ENCODE results near the gene ABCG8. TPM values are rescaled to one million over a fixed set of nuclear protein-coding genes. Genes with fewer than 3 reads are reported as not detected.

Gene ABCG8
- total and polyA plus RNA-seq, 2 donors (not counting 3 experiments of a cell fraction or from before 2014, with no cell fraction given), result not detected

DNA sequence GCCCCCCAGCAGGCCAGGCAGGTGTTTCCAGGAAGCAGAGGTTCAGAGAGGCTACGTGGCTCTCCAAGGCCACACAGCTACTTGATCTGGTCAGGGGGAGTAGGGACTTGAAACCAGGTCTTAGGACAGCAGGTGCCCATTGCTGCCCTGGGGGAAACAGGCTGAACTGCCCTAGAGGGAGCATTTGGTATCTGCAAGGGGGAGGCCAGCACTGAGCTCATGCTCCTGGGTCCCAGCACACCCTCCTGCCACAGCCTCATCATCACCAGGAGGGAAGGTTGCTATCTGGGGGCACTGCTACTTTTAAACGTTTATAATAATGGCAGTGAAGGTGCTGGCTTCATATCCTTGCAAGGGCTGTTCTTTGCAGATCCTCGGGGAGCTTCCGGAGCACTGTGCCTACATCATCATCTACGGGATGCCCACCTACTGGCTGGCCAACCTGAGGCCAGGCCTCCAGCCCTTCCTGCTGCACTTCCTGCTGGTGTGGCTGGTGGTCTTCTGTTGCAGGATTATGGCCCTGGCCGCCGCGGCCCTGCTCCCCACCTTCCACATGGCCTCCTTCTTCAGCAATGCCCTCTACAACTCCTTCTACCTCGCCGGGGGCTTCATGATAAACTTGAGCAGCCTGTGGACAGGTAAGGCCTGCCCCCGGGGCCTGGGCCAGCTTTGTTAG is 36.1 kb downstream of the ABCG8 start:
- ChIA-PET CTCF (interaction anchor here (0.7 kb wide), 1 partner anchor 270 kb away, joined by 3 read pairs; no protein-coding TSS in a partner anchor), POLR2A (no interaction called here)
- DNase-seq (ENCODE audit: low read depth, low spot score) (no peak), FAIRE-seq (no peak)
- no peak overlapping the region for H2AFZ ChIP-seq (ENCODE audit: low read depth, low read length)
- BruUV-seq (replicated peaks), result no TSS peak
- no peaks in the 10 kb centered on the region for H4K20me1 ChIP-seq (replicated peaks; ENCODE audit: control insufficient read depth, extremely low read depth, insufficient read depth, low read length)
- intact Hi-C loops (cut with micrococcal nuclease), result loop anchor here (10.0 kb wide), 1 partner anchor 1080 kb away; no protein-coding TSS in a partner anchor
- no peaks in the 10 kb centered on the region for H3K36me3 ChIP-seq (ENCODE audit: control insufficient read depth in 2 of 2, extremely low read depth in 1 of 2, insufficient read depth in 2 of 2, low read length in 2 of 2)
- TF ChIP-seq, protein P1, sequence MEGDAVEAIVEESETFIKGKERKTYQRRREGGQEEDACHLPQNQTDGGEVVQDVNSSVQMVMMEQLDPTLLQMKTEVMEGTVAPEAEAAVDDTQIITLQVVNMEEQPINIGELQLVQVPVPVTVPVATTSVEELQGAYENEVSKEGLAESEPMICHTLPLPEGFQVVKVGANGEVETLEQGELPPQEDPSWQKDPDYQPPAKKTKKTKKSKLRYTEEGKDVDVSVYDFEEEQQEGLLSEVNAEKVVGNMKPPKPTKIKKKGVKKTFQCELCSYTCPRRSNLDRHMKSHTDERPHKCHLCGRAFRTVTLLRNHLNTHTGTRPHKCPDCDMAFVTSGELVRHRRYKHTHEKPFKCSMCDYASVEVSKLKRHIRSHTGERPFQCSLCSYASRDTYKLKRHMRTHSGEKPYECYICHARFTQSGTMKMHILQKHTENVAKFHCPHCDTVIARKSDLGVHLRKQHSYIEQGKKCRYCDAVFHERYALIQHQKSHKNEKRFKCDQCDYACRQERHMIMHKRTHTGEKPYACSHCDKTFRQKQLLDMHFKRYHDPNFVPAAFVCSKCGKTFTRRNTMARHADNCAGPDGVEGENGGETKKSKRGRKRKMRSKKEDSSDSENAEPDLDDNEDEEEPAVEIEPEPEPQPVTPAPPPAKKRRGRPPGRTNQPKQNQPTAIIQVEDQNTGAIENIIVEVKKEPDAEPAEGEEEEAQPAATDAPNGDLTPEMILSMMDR (IDR thresholded peaks at IDR 0.05; ENCODE audit: extremely low read depth in 1 of 2, insufficient read depth in 1 of 2, low read depth in 1 of 2, low read length in 2 of 2), result no peak
- TF ChIP-seq POLR2AphosphoS5 (IDR thresholded peaks at IDR 0.05; ENCODE audit: insufficient read depth, low read depth, low read length) (no peak), FOS (IDR thresholded peaks at IDR 0.05; ENCODE audit: borderline replicate concordance, insufficient read depth, low read length) (no peak), POLR2A (IDR thresholded peaks at IDR 0.05; ENCODE audit: low read depth, low read length) (no peak), EZH2 (IDR thresholded peaks at IDR 0.05; ENCODE audit: borderline replicate concordance, low read depth, low read length, severe bottlenecking) (no peak), GATA2 (IDR thresholded peaks at IDR 0.05; ENCODE audit: insufficient read depth, insufficient read length, low read depth, low read length) (no peak), JUN (IDR thresholded peaks at IDR 0.05; ENCODE audit: borderline replicate concordance, insufficient read depth, insufficient read length, low read depth) (no peak), MYC (IDR thresholded peaks at IDR 0.05; ENCODE audit: low read depth, low read length) (no peak)
- TF ChIP-seq, protein P2, sequence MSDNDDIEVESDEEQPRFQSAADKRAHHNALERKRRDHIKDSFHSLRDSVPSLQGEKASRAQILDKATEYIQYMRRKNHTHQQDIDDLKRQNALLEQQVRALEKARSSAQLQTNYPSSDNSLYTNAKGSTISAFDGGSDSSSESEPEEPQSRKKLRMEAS (IDR thresholded peaks at IDR 0.05; ENCODE audit: insufficient read depth, insufficient read length), result no peak
- dilution Hi-C loops (cut with MboI; ENCODE audit: extremely low pct_ligation_motif_present, low sequenced_read_pairs), result no loop called here
- no peak overlapping the region for H3K4me2 ChIP-seq (ENCODE audit: insufficient read depth, low read length)
- H3K9me1 ChIP-seq (replicated peaks; ENCODE audit: control insufficient read depth, extremely low read depth, insufficient read depth, low read length), result no peaks in the 10 kb centered on the region
- H3K4me3 ChIP-seq (replicated peaks in 1 of 3; ENCODE audit: insufficient read depth in 1 of 3, low read depth in 1 of 3, low read length in 3 of 3), result no peak overlapping the region
- no peaks in the 10 kb centered on the region for H3K79me2 ChIP-seq (ENCODE audit: control insufficient read depth, insufficient read depth, low read length)
- H3K27me3 ChIP-seq (ENCODE audit: control insufficient read depth in 2 of 2, insufficient read depth in 2 of 2, low read length in 2 of 2), result peaks cover 4 to 6% of the 10 kb centered on the region in 2 experiments
- H3K4me1 ChIP-seq (ENCODE audit: control insufficient read depth, extremely low read depth, insufficient read depth, low read length), result no peaks in the 10 kb centered on the region
- H3K9ac ChIP-seq (replicated peaks; ENCODE audit: extremely low read depth, insufficient read depth, low read length), result no peak overlapping the region
- no peak overlapping the region for H3K27ac ChIP-seq (ENCODE audit: insufficient read depth, low read depth, low read length)
- H3K9me3 ChIP-seq (replicated peaks; ENCODE audit: control insufficient read depth, insufficient read depth, low read length), result no peaks in the 10 kb centered on the region
